ENCODE measurements around the gene CEP250. TPM values are rescaled to one million over a fixed set of nuclear protein-coding genes. Genes with fewer than 3 reads are reported as not detected.

The CEP250 gene
- polyA plus RNA-seq, 1 donor from 2014 or later, result 22.0 TPM

DNA sequence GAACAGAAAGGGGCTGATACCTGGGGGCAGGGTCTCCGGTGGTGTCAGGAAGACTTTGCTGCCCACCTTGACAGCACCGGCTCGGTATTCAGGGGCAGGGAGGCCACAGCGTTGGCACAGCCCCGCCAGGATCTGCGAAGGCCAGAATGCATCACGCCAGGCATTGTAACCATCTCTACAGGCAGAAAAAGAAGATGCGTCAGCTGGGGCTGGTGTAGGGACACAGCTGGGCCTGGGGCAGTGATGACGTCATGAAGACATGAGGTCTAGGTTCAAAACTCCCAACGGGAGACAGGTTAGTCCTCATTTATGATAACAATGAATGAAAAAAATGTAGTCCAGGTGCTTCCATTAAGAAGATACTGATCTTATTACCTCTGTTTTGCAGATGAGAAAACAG, 108.4 kb downstream of the CEP250 start:
- no peak overlapping the region for H3K4me3 ChIP-seq (ENCODE audit: low read length)
- H2AFZ ChIP-seq (ENCODE audit: low read depth, low read length), result no peak overlapping the region
- no peaks in the 10 kb centered on the region for H3K36me3 ChIP-seq (ENCODE audit: insufficient read depth, low read length)
- TF ChIP-seq EZH2 (IDR thresholded peaks at IDR 0.05; ENCODE audit: borderline replicate concordance, insufficient read depth, low read length, poor library complexity, severe bottlenecking), result no peak
- no peak for TF ChIP-seq POLR2AphosphoS5 (IDR thresholded peaks at IDR 0.05)
- TF ChIP-seq RAD21 (conservative IDR thresholded peaks at IDR 0.05), result no peak
- no peak for TF ChIP-seq EP300 (conservative IDR thresholded peaks at IDR 0.05; ENCODE audit: poor library complexity, severe bottlenecking)
- no peak for TF ChIP-seq TAF1 (IDR thresholded peaks at IDR 0.05; ENCODE audit: low read depth)
- TF ChIP-seq, protein P1, sequence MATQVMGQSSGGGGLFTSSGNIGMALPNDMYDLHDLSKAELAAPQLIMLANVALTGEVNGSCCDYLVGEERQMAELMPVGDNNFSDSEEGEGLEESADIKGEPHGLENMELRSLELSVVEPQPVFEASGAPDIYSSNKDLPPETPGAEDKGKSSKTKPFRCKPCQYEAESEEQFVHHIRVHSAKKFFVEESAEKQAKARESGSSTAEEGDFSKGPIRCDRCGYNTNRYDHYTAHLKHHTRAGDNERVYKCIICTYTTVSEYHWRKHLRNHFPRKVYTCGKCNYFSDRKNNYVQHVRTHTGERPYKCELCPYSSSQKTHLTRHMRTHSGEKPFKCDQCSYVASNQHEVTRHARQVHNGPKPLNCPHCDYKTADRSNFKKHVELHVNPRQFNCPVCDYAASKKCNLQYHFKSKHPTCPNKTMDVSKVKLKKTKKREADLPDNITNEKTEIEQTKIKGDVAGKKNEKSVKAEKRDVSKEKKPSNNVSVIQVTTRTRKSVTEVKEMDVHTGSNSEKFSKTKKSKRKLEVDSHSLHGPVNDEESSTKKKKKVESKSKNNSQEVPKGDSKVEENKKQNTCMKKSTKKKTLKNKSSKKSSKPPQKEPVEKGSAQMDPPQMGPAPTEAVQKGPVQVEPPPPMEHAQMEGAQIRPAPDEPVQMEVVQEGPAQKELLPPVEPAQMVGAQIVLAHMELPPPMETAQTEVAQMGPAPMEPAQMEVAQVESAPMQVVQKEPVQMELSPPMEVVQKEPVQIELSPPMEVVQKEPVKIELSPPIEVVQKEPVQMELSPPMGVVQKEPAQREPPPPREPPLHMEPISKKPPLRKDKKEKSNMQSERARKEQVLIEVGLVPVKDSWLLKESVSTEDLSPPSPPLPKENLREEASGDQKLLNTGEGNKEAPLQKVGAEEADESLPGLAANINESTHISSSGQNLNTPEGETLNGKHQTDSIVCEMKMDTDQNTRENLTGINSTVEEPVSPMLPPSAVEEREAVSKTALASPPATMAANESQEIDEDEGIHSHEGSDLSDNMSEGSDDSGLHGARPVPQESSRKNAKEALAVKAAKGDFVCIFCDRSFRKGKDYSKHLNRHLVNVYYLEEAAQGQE (IDR thresholded peaks at IDR 0.05; ENCODE audit: borderline replicate concordance), result no peak
- TF ChIP-seq MXI1 (conservative IDR thresholded peaks at IDR 0.05; ENCODE audit: poor library complexity, severe bottlenecking), result no peak
- TF ChIP-seq, protein P2, sequence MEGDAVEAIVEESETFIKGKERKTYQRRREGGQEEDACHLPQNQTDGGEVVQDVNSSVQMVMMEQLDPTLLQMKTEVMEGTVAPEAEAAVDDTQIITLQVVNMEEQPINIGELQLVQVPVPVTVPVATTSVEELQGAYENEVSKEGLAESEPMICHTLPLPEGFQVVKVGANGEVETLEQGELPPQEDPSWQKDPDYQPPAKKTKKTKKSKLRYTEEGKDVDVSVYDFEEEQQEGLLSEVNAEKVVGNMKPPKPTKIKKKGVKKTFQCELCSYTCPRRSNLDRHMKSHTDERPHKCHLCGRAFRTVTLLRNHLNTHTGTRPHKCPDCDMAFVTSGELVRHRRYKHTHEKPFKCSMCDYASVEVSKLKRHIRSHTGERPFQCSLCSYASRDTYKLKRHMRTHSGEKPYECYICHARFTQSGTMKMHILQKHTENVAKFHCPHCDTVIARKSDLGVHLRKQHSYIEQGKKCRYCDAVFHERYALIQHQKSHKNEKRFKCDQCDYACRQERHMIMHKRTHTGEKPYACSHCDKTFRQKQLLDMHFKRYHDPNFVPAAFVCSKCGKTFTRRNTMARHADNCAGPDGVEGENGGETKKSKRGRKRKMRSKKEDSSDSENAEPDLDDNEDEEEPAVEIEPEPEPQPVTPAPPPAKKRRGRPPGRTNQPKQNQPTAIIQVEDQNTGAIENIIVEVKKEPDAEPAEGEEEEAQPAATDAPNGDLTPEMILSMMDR (IDR thresholded peaks at IDR 0.05; ENCODE audit: poor library complexity, severe bottlenecking), result no peak
- TF ChIP-seq SMC3 (conservative IDR thresholded peaks at IDR 0.05; ENCODE audit: poor library complexity), result no peak
- H3F3A ChIP-seq (ENCODE audit: insufficient read depth, low read length, poor library complexity, severe bottlenecking), result no peaks in the 10 kb centered on the region
- no peaks in the 10 kb centered on the region for H3K9me2 ChIP-seq (ENCODE audit: insufficient read depth, low read length)
- H3K9ac ChIP-seq (ENCODE audit: low read length), result no peak overlapping the region
- no peaks in the 10 kb centered on the region for H4K20me1 ChIP-seq (ENCODE audit: insufficient read depth)
- no peak overlapping the region for H3K4me2 ChIP-seq (ENCODE audit: low read length)
- H3K79me2 ChIP-seq (replicated peaks; ENCODE audit: insufficient read depth, low read length), result no peaks in the 10 kb centered on the region
- H3K27ac ChIP-seq (ENCODE audit: low read length), result no peak overlapping the region
- H3K9me3 ChIP-seq (ENCODE audit: low read length), result no peaks in the 10 kb centered on the region
- no peaks in the 10 kb centered on the region for H3K27me3 ChIP-seq (ENCODE audit: insufficient read depth, low read depth, low read length)

DNA sequence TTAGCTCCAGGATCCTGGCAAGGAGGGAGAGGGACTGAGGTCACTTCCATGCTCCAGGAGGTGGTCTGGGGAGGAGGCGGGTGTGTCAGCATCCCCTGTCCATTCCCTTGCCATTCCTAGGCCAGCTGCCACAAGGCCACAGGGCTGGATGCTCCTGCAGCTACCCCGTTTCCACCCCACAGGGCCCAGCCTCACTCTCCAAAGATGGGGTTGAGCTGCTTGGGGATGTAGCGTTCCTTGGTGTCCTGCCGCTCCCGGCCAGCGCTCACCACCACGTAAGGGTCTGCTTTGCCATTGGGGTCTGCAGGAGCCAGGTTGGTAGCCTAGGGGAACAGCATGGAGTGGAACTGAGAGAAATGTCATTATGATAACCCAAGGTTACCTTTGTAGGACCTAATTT, 109.5 kb downstream of the CEP250 start:
- no peak for TF ChIP-seq TAF1 (IDR thresholded peaks at IDR 0.05; ENCODE audit: low read depth)
- H3K4me2 ChIP-seq (ENCODE audit: low read length), result no peak overlapping the region
- no peak overlapping the region for H3K4me3 ChIP-seq (ENCODE audit: low read length)
- H2AFZ ChIP-seq (ENCODE audit: low read depth, low read length), result no peak overlapping the region
- no peaks in the 10 kb centered on the region for H3K27me3 ChIP-seq (ENCODE audit: insufficient read depth, low read depth, low read length)
- H3K9ac ChIP-seq (ENCODE audit: low read length), result no peak overlapping the region
- H3K27ac ChIP-seq (ENCODE audit: low read length), result no peak overlapping the region
- H3F3A ChIP-seq (ENCODE audit: insufficient read depth, low read length, poor library complexity, severe bottlenecking), result no peaks in the 10 kb centered on the region
- no peaks in the 10 kb centered on the region for H3K36me3 ChIP-seq (ENCODE audit: insufficient read depth, low read length)
- no peaks in the 10 kb centered on the region for H4K20me1 ChIP-seq (ENCODE audit: insufficient read depth)
- H3K79me2 ChIP-seq (replicated peaks; ENCODE audit: insufficient read depth, low read length), result no peaks in the 10 kb centered on the region
- H3K9me3 ChIP-seq (ENCODE audit: low read length), result no peaks in the 10 kb centered on the region
- H3K9me2 ChIP-seq (ENCODE audit: insufficient read depth, low read length), result no peaks in the 10 kb centered on the region

DNA sequence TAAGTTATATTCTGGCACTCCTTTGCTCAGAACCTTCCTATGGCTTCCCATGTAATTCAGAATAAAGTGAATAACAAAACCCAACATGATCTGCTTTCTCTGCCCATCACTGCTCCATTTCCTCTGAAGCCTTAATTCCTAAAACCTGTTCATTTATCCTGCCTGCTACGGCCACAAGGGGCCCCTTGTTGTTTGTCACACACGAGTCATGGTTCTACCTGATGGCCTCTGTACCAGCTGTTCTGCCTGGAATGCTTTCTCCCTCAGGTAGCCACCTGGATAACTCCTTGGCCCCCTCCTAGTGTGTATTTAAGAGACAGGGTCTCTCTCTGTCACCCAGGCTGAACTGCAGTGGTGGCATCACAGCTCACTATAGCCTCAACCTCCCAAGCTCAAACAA, 113.2 kb downstream of the CEP250 start:
- Histone ChIP-seq H3K27me3 (ENCODE audit: insufficient read depth, low read depth, low read length) (no peaks in the 10 kb centered on the region), H3K9ac (ENCODE audit: low read length) (no peak overlapping the region), H2AFZ (ENCODE audit: low read depth, low read length) (no peak overlapping the region), H3F3A (ENCODE audit: insufficient read depth, low read length, poor library complexity, severe bottlenecking) (no peaks in the 10 kb centered on the region), H4K20me1 (ENCODE audit: insufficient read depth) (no peaks in the 10 kb centered on the region), H3K9me3 (ENCODE audit: low read length) (no peaks in the 10 kb centered on the region), H3K79me2 (replicated peaks; ENCODE audit: insufficient read depth, low read length) (no peaks in the 10 kb centered on the region), H3K36me3 (ENCODE audit: insufficient read depth, low read length) (no peaks in the 10 kb centered on the region), H3K4me3 (ENCODE audit: low read length) (no peak overlapping the region), H3K9me2 (ENCODE audit: insufficient read depth, low read length) (no peaks in the 10 kb centered on the region), H3K4me2 (ENCODE audit: low read length) (no peak overlapping the region), H3K27ac (ENCODE audit: low read length) (no peak overlapping the region)
- TF ChIP-seq RAD21 (conservative IDR thresholded peaks at IDR 0.05), result no peak

Small RNAs within 50 kb of the gene (small RNA-seq; reads per million reads assigned to genes)
- gene MIR1289-1, result 0 to 0.36 (median 0) reads per million in 3 experiments

Other genes with a start within 250 kb of the CEP250 start
- gene MMP24, start 228.9 kb upstream of the CEP250 start, polyA plus RNA-seq, result 57.4 and 68.9 TPM in 2 replicates
- 7.7 and 8.3 TPM in 2 replicates for gene MMP24OS, start 177.5 kb upstream of the CEP250 start, polyA plus RNA-seq
- gene EIF6, start 170.8 kb upstream of the CEP250 start, polyA plus RNA-seq, result 143 and 154 TPM in 2 replicates
- gene FAM83C, start 163.2 kb upstream of the CEP250 start, polyA plus RNA-seq, result not detected in 2 replicates
- 33.2 and 33.7 TPM in 2 replicates for gene UQCC1, start 43.6 kb upstream of the CEP250 start, polyA plus RNA-seq
- gene GDF5, start 17.4 kb upstream of the CEP250 start, polyA plus RNA-seq, result not detected in 2 replicates
- gene C20orf173, start 74.1 kb downstream of the CEP250 start, polyA plus RNA-seq, result not detected in 2 replicates
- gene ERGIC3, start 86.5 kb downstream of the CEP250 start, polyA plus RNA-seq, result 385 and 451 TPM in 2 replicates
- 1.2 and 4.0 TPM in 2 replicates for gene SPAG4, start 160.2 kb downstream of the CEP250 start, polyA plus RNA-seq
- 148 and 183 TPM in 2 replicates for gene CPNE1, start 209.3 kb downstream of the CEP250 start, polyA plus RNA-seq
- gene RBM12, start 209.3 kb downstream of the CEP250 start, polyA plus RNA-seq, result 53.9 and 66.0 TPM in 2 replicates
- 55.2 and 67.0 TPM in 2 replicates for gene NFS1, start 243.8 kb downstream of the CEP250 start, polyA plus RNA-seq
- gene ROMO1, start 243.8 kb downstream of the CEP250 start, polyA plus RNA-seq, result 514 and 557 TPM in 2 replicates

Data from neural cell (in vitro differentiated cells).